GM12878 (cell line): Measurements from ENCODE around the gene EEF1AKMT2. TPM values are rescaled to one million over a fixed set of nuclear protein-coding genes. Genes with fewer than 3 reads are reported as not detected.

ENCODE experiments used
- ATAC-seq: fragments of 200-7000 bp; cut with Tn5 transposase; 3 replicates; pipeline ENCODE4 v1.9.1; 2020; ENCODE audit warnings: mild to moderate bottlenecking, moderate library complexity
- BruUV-seq: library from RNA; stranded (reverse); fragments of 400-500 nt; replicated peaks from 2 replicates; lab custom pipeline; 2021; lab: Mats Ljungman, UMichigan
- CTCF ChIA-PET: fragments of 300-600 bp; sonication (Branson Sonifier 250); formaldehyde crosslinking; extraction: SDS; loops from one replicate; lab custom pipeline; 2021; ENCODE audit warnings: inconsistent platforms; lab: Yijun Ruan, JAX
- POLR2A ChIA-PET: fragments of 350-600 bp; formaldehyde crosslinking; extraction: SDS; loops from one replicate; lab custom pipeline; 2021; ENCODE audit warnings: inconsistent platforms; lab: Charles Lee
- RAD21 ChIA-PET: fragments of 300-600 bp; sonication (Branson Sonifier 250); formaldehyde crosslinking; loops from one replicate; lab custom pipeline; 2023; ENCODE audit warnings: antibody characterized with exemption; ENCODE audit not compliant: unreplicated experiment; lab: Charles Lee
- SMC1A ChIA-PET: fragments of 300-600 bp; sonication (Branson Sonifier 250); formaldehyde crosslinking; loops from one replicate; lab custom pipeline; 2023; ENCODE audit not compliant: unreplicated experiment, uncharacterized antibody; lab: Charles Lee
- DNase-seq: peaks from one replicate; pipeline ENCODE4 v3.0.0-alpha.2; 2011; ENCODE audit warnings: low read depth, low spot score
- FAIRE-seq: peaks from 3 replicates; lab custom pipeline; 2011; peaks lifted over from hg19 to GRCh38; lab: Jason Lieb, UNC
- H2AFZ ChIP-seq: 2 replicates; pipeline ENCODE4 v1.6.0; 2011; ENCODE audit warnings: low read depth, low read length, control low read depth; ENCODE audit not compliant: control insufficient read depth
- H3K27ac ChIP-seq: 2 replicates; pipeline ENCODE4 v1.5.1; 2011; ENCODE audit warnings: control low read depth; ENCODE audit not compliant: control insufficient read depth, insufficient read depth
- H3K27me3 ChIP-seq, 2 experiments: replicated peaks in 1 of 2; 2 replicates each; pipeline versions ENCODE4 v1.6.0 to v1.6.1; 2011; ENCODE audit warnings: low read length in 1 of 2; ENCODE audit not compliant: control insufficient read depth in 2 of 2, insufficient read depth in 2 of 2
- H3K36me3 ChIP-seq, 2 experiments: 2 replicates each; pipeline ENCODE4 v1.5.1; 2011; ENCODE audit warnings: low read length in 1 of 2; ENCODE audit not compliant: control insufficient read depth in 2 of 2, insufficient read depth in 2 of 2
- H3K4me1 ChIP-seq: 2 replicates; pipeline ENCODE4 v1.6.1; 2011; ENCODE audit warnings: mild to moderate bottlenecking, low read length, moderate library complexity, mixed read lengths; ENCODE audit not compliant: control insufficient read depth, insufficient read depth
- H3K4me2 ChIP-seq: 2 replicates; pipeline ENCODE4 v1.6.0; 2011; ENCODE audit warnings: control low read depth; ENCODE audit not compliant: control insufficient read depth, insufficient read depth
- H3K4me3 ChIP-seq: fragments of 200-600 bp; sonication (generic); 2 replicates; pipeline ENCODE4 v1.5.1; 2016
- H3K79me2 ChIP-seq: 2 replicates; pipeline ENCODE4 v1.6.0; 2011; ENCODE audit warnings: low read length; ENCODE audit not compliant: control insufficient read depth, insufficient read depth
- H3K9ac ChIP-seq: 2 replicates; pipeline ENCODE4 v1.8.0; 2011; ENCODE audit warnings: low read length, control low read depth, mixed read lengths; ENCODE audit not compliant: control insufficient read depth, insufficient read depth
- H3K9me3 ChIP-seq: replicated peaks from 3 replicates; pipeline ENCODE4 v1.5.1; 2011; ENCODE audit warnings: mild to moderate bottlenecking, low read length; ENCODE audit not compliant: control insufficient read depth, insufficient read depth
- H4K20me1 ChIP-seq: 2 replicates; pipeline ENCODE4 v1.6.0; 2011; ENCODE audit not compliant: control insufficient read depth, insufficient read depth
- BACH1 ChIP-seq: fragments of 450-650 bp; IDR thresholded peaks from 2 replicates; pipeline ENCODE4 v1.6.1; 2017; ENCODE audit warnings: mild to moderate bottlenecking, borderline replicate concordance
- BRCA1 ChIP-seq: IDR thresholded peaks from 2 replicates; pipeline ENCODE4 v1.6.1; 2011; ENCODE audit warnings: low read depth, low read length, improper control_type of control experiment
- CBX3 ChIP-seq: fragments of 200-600 bp; sonication (generic); IDR thresholded peaks from 2 replicates; pipeline ENCODE4 v1.6.1; 2016; ENCODE audit warnings: low read depth, borderline replicate concordance
- CHD1 ChIP-seq: IDR thresholded peaks from 2 replicates; pipeline ENCODE4 v1.6.1; 2012; ENCODE audit warnings: low read depth, low read length, improper control_type of control experiment
- EZH2 ChIP-seq: IDR thresholded peaks from 2 replicates; pipeline ENCODE4 v1.6.1; 2012; ENCODE audit warnings: low read depth, mild to moderate bottlenecking, control low read depth, inconsistent platforms, low read length, borderline replicate concordance; ENCODE audit not compliant: control insufficient read depth
- WGBS: methylation state at CpG from one replicate; pipeline ENCODE4 v1.1.6; 2016; ENCODE audit warnings: low lambda C conversion rate; ENCODE audit not compliant: insufficient replicate concordance, insufficient coverage; ENCODE audit errors: missing lambda C conversion rate; 5-methylcytosine and 5-hydroxymethylcytosine counted together
- in situ Hi-C: fragments of 300-500 bp; cut with MboI; formaldehyde crosslinking; loops from 9 replicates; pipeline ENCODE4 v1.14.3; 2018; ENCODE audit warnings: mixed read lengths
- intact Hi-C: fragments of 100-400 bp; cut with micrococcal nuclease; formaldehyde crosslinking; loops from one replicate; pipeline ENCODE4 v1.14.2; 2022; ENCODE audit not compliant: unreplicated experiment
- polyA plus RNA-seq, 11 experiments: library from polyadenylated mRNA; depleted of rRNA in 4 of 11; unstranded in 6 of 11; stranded (reverse) in 5 of 11; fragments of >200 nt; fragmentation: Nextera tagmentation in 4 of 11; fragmentation: Illumina TruSeq in 1 of 11; extraction: Ambion mirVana in 4 of 11; extraction: Trizol in 1 of 11; gene quantifications; 1 replicate in 1 of 11; 2 replicates in 10 of 11; pipeline versions ENCODE4 v1.2.1 to v1.2.3, GENCODE V29; 2011 to 2016; ENCODE audit warnings: inconsistent platforms in 2 of 11, missing spikeins in 2 of 11, low read depth in 1 of 11
- total RNA-seq, 4 experiments: library from RNA; depleted of rRNA in 3 of 4; stranded (reverse); fragments of >200 nt in 3 of 4; fragmentation: Illumina TruSeq in 1 of 4; extraction: Trizol in 1 of 4; gene quantifications; 2 replicates each; pipeline versions ENCODE4 v1.2.1 to v1.2.3, GENCODE V29; 2013 to 2021
- TF ChIP-seq, protein P1 (sequence below): IDR thresholded peaks from 2 replicates; pipeline ENCODE4 v1.6.1; 2012; ENCODE audit warnings: improper control_type of control experiment, low read depth, low read length; ENCODE audit not compliant: insufficient replicate concordance

The EEF1AKMT2 gene
- total and polyA plus RNA-seq, 10 of the 15 experiments (the other 5 are each of a cell fraction or from before 2014, with no cell fraction given), result 9.1 to 29.3 (median 23.6) TPM

DNA sequence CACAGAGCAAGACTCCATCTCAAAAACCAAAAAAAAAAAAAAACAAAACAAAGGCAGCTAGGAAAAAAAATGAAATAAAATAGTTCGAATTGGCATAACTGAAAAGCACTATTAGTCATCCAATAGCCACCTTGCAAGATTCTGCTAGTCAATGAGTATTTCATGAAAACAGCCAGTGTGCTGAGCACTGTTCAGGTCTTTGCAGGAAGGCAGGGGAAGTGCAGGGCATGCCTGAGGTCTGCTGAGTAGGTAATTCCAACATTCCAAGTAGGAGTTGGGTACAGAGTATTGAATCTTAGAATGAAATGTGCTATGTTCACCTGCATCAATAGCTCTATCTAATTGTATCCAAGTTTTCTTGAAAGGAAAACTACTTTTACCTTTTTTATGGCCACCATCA lies 32.8 kb upstream of the EEF1AKMT2 start (continued):
- TF ChIP-seq, protein P1, sequence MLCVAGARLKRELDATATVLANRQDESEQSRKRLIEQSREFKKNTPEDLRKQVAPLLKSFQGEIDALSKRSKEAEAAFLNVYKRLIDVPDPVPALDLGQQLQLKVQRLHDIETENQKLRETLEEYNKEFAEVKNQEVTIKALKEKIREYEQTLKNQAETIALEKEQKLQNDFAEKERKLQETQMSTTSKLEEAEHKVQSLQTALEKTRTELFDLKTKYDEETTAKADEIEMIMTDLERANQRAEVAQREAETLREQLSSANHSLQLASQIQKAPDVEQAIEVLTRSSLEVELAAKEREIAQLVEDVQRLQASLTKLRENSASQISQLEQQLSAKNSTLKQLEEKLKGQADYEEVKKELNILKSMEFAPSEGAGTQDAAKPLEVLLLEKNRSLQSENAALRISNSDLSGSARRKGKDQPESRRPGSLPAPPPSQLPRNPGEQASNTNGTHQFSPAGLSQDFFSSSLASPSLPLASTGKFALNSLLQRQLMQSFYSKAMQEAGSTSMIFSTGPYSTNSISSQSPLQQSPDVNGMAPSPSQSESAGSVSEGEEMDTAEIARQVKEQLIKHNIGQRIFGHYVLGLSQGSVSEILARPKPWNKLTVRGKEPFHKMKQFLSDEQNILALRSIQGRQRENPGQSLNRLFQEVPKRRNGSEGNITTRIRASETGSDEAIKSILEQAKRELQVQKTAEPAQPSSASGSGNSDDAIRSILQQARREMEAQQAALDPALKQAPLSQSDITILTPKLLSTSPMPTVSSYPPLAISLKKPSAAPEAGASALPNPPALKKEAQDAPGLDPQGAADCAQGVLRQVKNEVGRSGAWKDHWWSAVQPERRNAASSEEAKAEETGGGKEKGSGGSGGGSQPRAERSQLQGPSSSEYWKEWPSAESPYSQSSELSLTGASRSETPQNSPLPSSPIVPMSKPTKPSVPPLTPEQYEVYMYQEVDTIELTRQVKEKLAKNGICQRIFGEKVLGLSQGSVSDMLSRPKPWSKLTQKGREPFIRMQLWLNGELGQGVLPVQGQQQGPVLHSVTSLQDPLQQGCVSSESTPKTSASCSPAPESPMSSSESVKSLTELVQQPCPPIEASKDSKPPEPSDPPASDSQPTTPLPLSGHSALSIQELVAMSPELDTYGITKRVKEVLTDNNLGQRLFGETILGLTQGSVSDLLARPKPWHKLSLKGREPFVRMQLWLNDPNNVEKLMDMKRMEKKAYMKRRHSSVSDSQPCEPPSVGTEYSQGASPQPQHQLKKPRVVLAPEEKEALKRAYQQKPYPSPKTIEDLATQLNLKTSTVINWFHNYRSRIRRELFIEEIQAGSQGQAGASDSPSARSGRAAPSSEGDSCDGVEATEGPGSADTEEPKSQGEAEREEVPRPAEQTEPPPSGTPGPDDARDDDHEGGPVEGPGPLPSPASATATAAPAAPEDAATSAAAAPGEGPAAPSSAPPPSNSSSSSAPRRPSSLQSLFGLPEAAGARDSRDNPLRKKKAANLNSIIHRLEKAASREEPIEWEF, result no peak

DNA sequence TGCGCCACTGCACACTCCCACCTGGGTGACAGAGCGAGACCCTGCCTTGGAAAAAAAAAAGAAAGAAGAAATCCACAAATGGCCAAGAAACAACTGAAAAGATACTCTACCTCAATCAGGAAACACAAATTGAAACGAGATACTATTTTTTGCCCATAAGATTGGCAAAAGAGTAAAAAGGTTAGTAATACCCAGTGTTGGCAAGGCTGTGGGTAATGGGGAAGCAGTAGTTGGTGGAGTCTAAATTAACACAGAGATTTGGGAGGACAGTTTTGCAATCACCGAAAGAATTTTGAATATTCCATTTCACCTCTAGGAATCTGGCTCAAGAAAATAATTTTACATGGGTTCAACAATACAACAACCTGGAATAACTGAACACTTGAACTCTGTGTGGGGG lies 29.8 kb upstream of the EEF1AKMT2 start:
- intact Hi-C loops, result no loop called here
- CTCF ChIA-PET, result no interaction called here

More for the DNA sequence above, 29.8 kb upstream of the EEF1AKMT2 start:
- DNase-seq, result no peak
- H3K27me3 ChIP-seq, result no peaks in the 10 kb centered on the region
- H3K9ac ChIP-seq, result no peak overlapping the region
- in situ Hi-C loops, result no loop called here
- H3K4me1 ChIP-seq, result no peaks in the 10 kb centered on the region
- H3K4me2 ChIP-seq, result no peak overlapping the region
- RAD21 ChIA-PET, result no interaction called here
- POLR2A ChIA-PET, result no interaction called here
- SMC1A ChIA-PET, result no interaction called here
- no TSS peak for BruUV-seq
- no peak for ATAC-seq
- no peaks in the 10 kb centered on the region for H3K79me2 ChIP-seq
- 92% methylated on average over 4 of the region's 4 CpGs for WGBS
- peaks cover 2 to 17% of the 10 kb centered on the region in 2 experiments; a peak in 3 of 4 replicates for H3K36me3 ChIP-seq
- H3K4me3 ChIP-seq, result no peak overlapping the region
- FAIRE-seq, result no peak
- TF ChIP-seq CBX3, result no peak
- TF ChIP-seq BACH1, result no peak
- TF ChIP-seq EZH2, result no peak
- TF ChIP-seq CHD1, result no peak
- TF ChIP-seq BRCA1, result no peak
- H4K20me1 ChIP-seq, result no peaks in the 10 kb centered on the region
- no peak overlapping the region for H3K27ac ChIP-seq
- no peaks in the 10 kb centered on the region for H3K9me3 ChIP-seq
- H2AFZ ChIP-seq, result no peak overlapping the region
